Fibroblast of lung (primary cell): ENCODE measurements around the gene DDO. TPM values are rescaled to one million over a fixed set of nuclear protein-coding genes. Genes with fewer than 3 reads are reported as not detected.

ENCODE experiments used
- DNase-seq, 2 donors: peaks; one replicate each; pipeline versions ENCODE4 v3.0.0 to v3.0.0-alpha.2; 2010; ENCODE audit warnings: low read depth in 2 of 2
- H2AFZ ChIP-seq: 2 replicates; pipeline ENCODE4 v1.5.1; 2012; ENCODE audit warnings: low read length, control low read depth, inconsistent platforms
- H3K27ac ChIP-seq: 2 replicates; pipeline ENCODE4 v1.5.1; 2011; ENCODE audit warnings: low read length, control low read depth; ENCODE audit not compliant: insufficient read depth
- H3K27me3 ChIP-seq: 2 replicates; pipeline ENCODE4 v1.5.1; 2011; ENCODE audit warnings: mild to moderate bottlenecking, low read length; ENCODE audit not compliant: control insufficient read depth, insufficient read depth
- H3K36me3 ChIP-seq: 2 replicates; pipeline ENCODE4 v1.5.1; 2011; ENCODE audit warnings: low read length; ENCODE audit not compliant: control insufficient read depth, insufficient read depth
- H3K4me1 ChIP-seq: 2 replicates; pipeline ENCODE4 v1.5.1; 2011; ENCODE audit warnings: low read length; ENCODE audit not compliant: control insufficient read depth, insufficient read depth; ENCODE audit errors: extremely low read depth
- H3K4me2 ChIP-seq: 2 replicates; pipeline ENCODE4 v1.5.1; 2011; ENCODE audit warnings: low read length, control low read depth; ENCODE audit not compliant: insufficient read depth; ENCODE audit errors: extremely low read depth
- H3K4me3 ChIP-seq, 4 experiments: fragments of 200-600 bp in 1 of 4; sonication (generic) in 1 of 4; replicated peaks in 1 of 4; 2 replicates each; pipeline ENCODE4 v1.5.1; 2011 to 2016; ENCODE audit warnings: low read length in 4 of 4, low read depth in 3 of 4, mild to moderate bottlenecking in 3 of 4, control low read depth in 2 of 4, inconsistent platforms in 1 of 4, mixed read lengths in 1 of 4; ENCODE audit not compliant: insufficient read depth in 1 of 4; ENCODE audit errors: control extremely low read depth in 1 of 4
- H3K79me2 ChIP-seq: 2 replicates; pipeline ENCODE4 v1.5.1; 2012; ENCODE audit warnings: mild to moderate bottlenecking, low read length, inconsistent platforms; ENCODE audit not compliant: control insufficient read depth, insufficient read depth
- H3K9ac ChIP-seq: 2 replicates; pipeline ENCODE4 v1.5.1; 2011; ENCODE audit warnings: mild to moderate bottlenecking, low read length, control low read depth; ENCODE audit not compliant: insufficient read depth
- H3K9me3 ChIP-seq: 2 replicates; pipeline ENCODE4 v1.5.1; 2012; ENCODE audit warnings: low read depth, low read length; ENCODE audit not compliant: control insufficient read depth, insufficient read depth
- H4K20me1 ChIP-seq: 2 replicates; pipeline ENCODE4 v1.5.1; 2011; ENCODE audit warnings: low read length; ENCODE audit not compliant: control insufficient read depth, insufficient read depth; ENCODE audit errors: extremely low read depth
- CTCF ChIP-seq, 2 donors: IDR thresholded peaks in 1 of 2; conservative IDR thresholded peaks in 1 of 2; 1 replicate in 1 of 2; 2 replicates in 1 of 2; pipeline ENCODE4 v1.5.1; 2011 to 2012; ENCODE audit warnings: low read length in 2 of 2, control low read depth in 1 of 2, inconsistent platforms in 1 of 2, low read depth in 1 of 2, mild to moderate bottlenecking in 1 of 2
- EZH2 ChIP-seq: IDR thresholded peaks from 2 replicates; pipeline ENCODE4 v1.5.1; 2012; ENCODE audit warnings: low read length, control low read depth, mild to moderate bottlenecking; ENCODE audit errors: missing control alignments
- polyA minus RNA-seq: library from RNA; depleted of rRNA, polyadenylated mRNA; stranded (reverse); fragments of >200 nt; gene quantifications from 2 replicates; pipeline ENCODE4 v1.2.3, GENCODE V29; 2011; ENCODE audit warnings: low replicate concordance
- polyA plus RNA-seq, 2 donors: library from polyadenylated mRNA; depleted of rRNA in 1 of 2; stranded (reverse) in 1 of 2; unstranded in 1 of 2; fragments of >200 nt; gene quantifications; 2 replicates each; pipeline ENCODE4 v1.2.1, GENCODE V29; 2011 to 2012; ENCODE audit warnings: missing spikeins in 1 of 2
- total RNA-seq: library from RNA; depleted of rRNA; stranded (reverse); fragments of >200 nt; gene quantifications from 2 replicates; pipeline ENCODE4 v1.2.1, GENCODE V29; 2014

DDO gene
- 8.7 and 12.2 TPM in 2 replicates for total RNA-seq
- polyA plus RNA-seq, result 1.3 and 3.9 TPM in 2 replicates
- polyA plus RNA-seq (2012), result 1.4 and 4.0 TPM in 2 replicates
- polyA minus RNA-seq, result 3.3 TPM in 1 of 2 replicates, not detected in the other

GRCh38 chr6:110415086-110415916, at the start of gene DDO:
Gene DDO (minus strand): TSS chr6:110415575. CDS start chr6:110413462, 2,113 bp downstream.
- no peak within 1 kb of the TSS for H3K9ac ChIP-seq
- peak within 1 kb of the TSS; percentile 74 for H3K4me2 ChIP-seq
- no peaks in the 10 kb centered on the region for H3K4me1 ChIP-seq
- H3K4me3 ChIP-seq, result peak within 1 kb of the TSS; percentile 19 to 62 (median 46)
- H2AFZ ChIP-seq, result peak within 1 kb of the TSS; percentile 85
- H3K79me2 ChIP-seq, result no peaks in the 10 kb centered on the region
- H3K27me3 ChIP-seq, result peaks cover 1% of the 10 kb centered on the region
- no peaks in the 10 kb centered on the region for H3K9me3 ChIP-seq
- DNase-seq, result peak; percentile 61 to 64
- TF ChIP-seq EZH2, result no peak
- TF ChIP-seq CTCF (conservative IDR thresholded peaks at IDR 0.05 in 1 of 2, IDR thresholded peaks at IDR 0.05 in 1 of 2; ENCODE audit: low read depth in 1 of 2, low read length in 2 of 2), result no peak
- no peaks in the 10 kb centered on the region for H3K36me3 ChIP-seq
- H4K20me1 ChIP-seq, result no peaks in the 10 kb centered on the region
- H3K27ac ChIP-seq, result peak within 1 kb of the TSS; percentile 51

- H4K20me1 ChIP-seq, result no peaks in the 10 kb centered on the region
- H2AFZ ChIP-seq, result no peak overlapping the region
- no peak overlapping the region for H3K4me3 ChIP-seq
- DNase-seq, result no peak
- TF ChIP-seq EZH2, result no peak
- TF ChIP-seq CTCF (conservative IDR thresholded peaks at IDR 0.05 in 1 of 2, IDR thresholded peaks at IDR 0.05 in 1 of 2; ENCODE audit: low read depth in 1 of 2, low read length in 2 of 2), result no peak
- no peak overlapping the region for H3K9ac ChIP-seq
- no peak overlapping the region for H3K27ac ChIP-seq
- no peak overlapping the region for H3K4me2 ChIP-seq
- no peaks in the 10 kb centered on the region for H3K79me2 ChIP-seq
- H3K4me1 ChIP-seq, result no peaks in the 10 kb centered on the region
- H3K36me3 ChIP-seq, result no peaks in the 10 kb centered on the region
- H3K9me3 ChIP-seq, result no peaks in the 10 kb centered on the region
- peaks cover 3% of the 10 kb centered on the region for H3K27me3 ChIP-seq
These were observed 47.6 kb upstream of the DDO start for GRCh38 chr6:110462884-110463481.

GRCh38 chr6:110461376-110461775, 46.0 kb upstream of the DDO start:
- TF ChIP-seq CTCF (conservative IDR thresholded peaks at IDR 0.05 in 1 of 2, IDR thresholded peaks at IDR 0.05 in 1 of 2; ENCODE audit: low read depth in 1 of 2, low read length in 2 of 2) (no peak), EZH2 (no peak)
- Histone ChIP-seq H2AFZ (no peak overlapping the region), H3K27ac (no peak overlapping the region), H3K4me2 (no peak overlapping the region), H3K9me3 (no peaks in the 10 kb centered on the region), H3K9ac (no peak overlapping the region), H3K4me1 (no peaks in the 10 kb centered on the region), H3K27me3 (peaks cover 5% of the 10 kb centered on the region), H3K36me3 (no peaks in the 10 kb centered on the region), H3K79me2 (no peaks in the 10 kb centered on the region), H4K20me1 (no peaks in the 10 kb centered on the region), H3K4me3 (no peak overlapping the region)
- DNase-seq, result no peak
